CD4-positive, alpha-beta T cell treated with Interleukin-10 for 1 hour (primary cell): ENCODE results near the gene DUS1L.
A peak's percentile ranks its signal among the peaks of the same experiment; 100 is the strongest.
"Not testable (repeated sequence)": the region's sequence is repeated elsewhere in the genome, so short reads cannot be mapped to it uniquely, and the experiment has no call there.

Experiments used
- DNase-seq: peaks from one replicate; pipeline ENCODE4 v3.0.0-alpha.2; 2020

DUS1L gene

DNA sequence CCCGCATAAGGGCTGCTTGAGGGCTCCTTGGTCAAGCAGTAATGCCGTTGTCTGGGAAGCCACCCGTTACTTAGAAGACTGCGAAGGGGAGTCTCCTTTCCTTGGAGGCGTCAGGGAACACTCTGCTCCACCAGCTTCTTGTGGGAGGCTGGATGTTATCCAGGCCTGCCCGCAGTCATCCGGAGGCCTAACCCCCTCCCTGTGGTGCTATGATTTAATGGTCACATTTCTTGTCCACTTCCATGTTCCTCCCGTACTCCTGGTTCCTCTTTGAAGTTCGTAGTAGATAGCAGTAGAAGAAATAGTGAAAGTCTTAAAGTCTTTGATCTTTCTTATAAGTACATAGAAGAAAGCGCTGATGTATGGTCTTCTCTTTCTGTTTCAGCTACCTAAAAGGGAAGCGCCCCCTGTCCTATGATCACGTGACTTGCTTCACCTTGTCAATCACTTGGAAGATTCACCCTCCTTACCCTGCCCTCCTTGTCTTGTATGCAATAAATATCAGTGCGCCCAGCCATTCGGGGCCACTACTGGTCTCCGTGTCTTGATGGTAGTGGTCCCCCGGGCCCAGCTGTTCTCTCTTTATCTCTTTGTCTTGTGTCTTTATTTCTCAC, 26.7 kb downstream of the DUS1L start:
- not testable (repeated sequence) for DNase-seq

DNA sequence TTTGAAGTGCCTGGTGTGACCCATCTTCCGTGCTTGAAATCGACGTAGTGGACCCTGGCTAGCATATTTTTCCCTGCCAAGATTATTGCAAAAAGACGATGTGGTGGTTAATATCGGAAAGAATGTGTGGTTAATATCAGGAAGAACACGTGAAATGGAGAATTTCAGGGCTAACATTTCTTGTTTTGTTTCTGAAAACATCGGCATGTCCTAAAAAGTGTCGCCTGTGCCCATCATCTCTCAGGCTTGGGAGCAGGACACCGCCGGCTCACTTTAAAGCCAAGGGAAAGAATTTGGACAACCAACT, 27.8 kb downstream of the DUS1L start:
- no peak for DNase-seq

DNA sequence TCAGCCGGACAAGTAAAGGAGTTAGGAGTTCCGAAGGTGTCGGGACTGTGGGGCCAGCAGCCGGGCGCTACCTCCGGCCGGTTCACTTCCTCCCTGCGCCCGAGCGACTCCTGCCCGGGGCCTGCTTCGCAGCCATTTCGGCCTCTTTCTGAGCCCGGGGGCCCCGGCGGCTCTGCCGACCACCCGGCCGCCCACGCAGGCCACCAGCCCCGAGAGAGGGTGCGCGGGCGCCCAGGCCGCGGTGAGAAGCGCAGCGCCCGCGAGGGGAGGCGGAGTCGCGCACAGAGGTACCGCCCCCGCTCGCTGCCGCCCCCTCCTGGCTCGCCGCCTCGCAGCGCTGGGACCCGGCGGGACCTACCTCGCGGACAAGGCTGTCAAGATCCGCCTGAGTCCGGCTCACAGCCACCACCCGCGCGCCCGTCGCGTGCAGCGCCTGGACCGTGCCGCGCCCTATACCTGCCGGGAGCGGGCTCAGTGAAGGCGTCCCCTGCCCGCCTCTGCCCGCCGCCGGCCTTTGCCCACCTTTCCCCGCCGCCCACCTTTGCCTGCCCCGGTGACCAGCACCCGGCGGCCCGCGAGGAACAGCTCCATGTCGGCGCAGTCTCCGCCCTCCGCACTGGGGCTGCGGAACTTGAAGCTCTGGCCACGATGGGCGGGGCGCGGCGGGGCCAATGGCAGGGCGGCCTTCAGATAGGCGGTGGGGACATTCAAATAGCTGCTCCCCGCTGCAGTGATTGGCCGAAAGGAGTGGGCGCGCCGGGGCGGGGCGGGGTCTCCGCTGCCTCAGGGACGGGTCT, 28.3 kb downstream of the DUS1L start, which contains the start of gene DCXR:
DCXR (minus strand) TSS at position 606 of the 797 bp plus-strand sequence; CDS start at position 591, 15 bp downstream.
- peak; percentile 96 for DNase-seq

DNA sequence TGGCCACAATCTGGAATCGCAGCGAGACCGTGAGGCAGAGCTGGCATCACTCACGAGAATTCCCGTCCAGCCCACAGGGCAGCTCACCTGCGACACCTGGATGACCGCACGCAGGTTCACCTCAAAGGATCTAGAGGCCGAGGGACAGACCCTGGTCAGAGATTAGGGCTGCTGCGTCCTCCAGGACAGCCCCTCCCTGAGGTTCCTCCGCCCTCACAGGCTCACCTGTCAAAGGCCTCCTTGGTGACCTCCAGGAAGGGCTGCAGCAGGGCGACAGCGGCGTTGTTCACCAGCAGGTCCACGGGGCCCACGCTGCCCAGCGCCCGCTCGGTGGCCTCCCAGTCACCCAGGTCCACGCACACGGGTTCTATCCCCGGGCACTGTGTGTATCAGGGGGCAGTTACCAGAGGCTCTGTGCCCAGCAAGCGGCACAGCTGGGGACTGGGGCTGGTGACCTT, 28.9 kb downstream of the DUS1L start:
- no peak for DNase-seq

DNA sequence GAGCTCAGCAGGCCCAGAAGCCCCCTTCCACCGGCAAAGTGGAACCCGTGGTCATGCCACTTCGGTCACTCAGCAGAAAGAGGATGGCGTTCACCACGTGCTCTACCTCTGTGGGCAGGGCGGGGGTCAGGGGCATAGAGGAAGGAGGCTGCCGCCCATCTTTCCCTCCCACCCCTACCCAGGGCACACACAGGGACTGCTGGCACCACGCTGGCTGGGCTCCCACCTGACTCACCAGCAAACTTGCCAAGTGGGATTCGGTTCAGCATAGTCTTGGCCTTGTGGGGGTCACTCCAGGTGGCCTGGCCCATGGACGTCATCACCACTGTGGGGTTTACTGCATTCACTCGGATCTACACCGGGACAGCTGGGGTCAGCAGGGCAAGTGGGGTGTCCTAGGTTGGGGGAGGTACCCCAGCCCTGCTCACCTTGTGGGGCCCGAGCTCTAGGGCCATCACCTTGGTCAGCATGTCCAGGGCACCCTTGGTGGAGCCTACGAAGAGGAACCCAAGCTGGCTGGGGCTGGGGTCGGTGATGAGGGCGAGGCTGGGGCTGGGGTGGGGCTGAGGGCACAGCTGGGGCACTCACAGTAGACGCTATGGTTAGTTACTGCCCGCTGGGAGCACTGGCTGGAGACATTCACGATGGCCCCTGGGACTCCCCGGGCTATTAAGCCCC, 29.5 kb downstream of the DUS1L start:
- no peak for DNase-seq

DNA sequence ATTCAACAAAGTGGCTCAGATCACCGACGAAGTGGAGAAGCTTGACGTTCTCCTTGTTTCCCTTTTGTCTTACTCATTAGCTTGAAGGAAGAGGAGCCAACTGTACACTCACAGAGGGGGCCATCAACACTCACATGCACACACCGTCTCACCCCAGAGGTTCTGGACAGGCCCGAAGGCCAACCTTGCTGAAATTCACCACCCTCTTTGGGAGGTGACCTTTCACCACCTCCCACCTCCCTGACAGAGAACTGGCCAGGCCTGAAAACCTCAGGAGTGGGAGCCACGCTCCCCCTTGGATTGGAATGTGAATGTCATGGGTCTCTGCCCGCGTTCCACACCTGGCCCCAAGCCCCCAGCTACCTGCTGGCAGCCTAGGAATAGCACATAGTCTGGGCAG, 30.1 kb downstream of the DUS1L start:
- DNase-seq, result no peak

DNA sequence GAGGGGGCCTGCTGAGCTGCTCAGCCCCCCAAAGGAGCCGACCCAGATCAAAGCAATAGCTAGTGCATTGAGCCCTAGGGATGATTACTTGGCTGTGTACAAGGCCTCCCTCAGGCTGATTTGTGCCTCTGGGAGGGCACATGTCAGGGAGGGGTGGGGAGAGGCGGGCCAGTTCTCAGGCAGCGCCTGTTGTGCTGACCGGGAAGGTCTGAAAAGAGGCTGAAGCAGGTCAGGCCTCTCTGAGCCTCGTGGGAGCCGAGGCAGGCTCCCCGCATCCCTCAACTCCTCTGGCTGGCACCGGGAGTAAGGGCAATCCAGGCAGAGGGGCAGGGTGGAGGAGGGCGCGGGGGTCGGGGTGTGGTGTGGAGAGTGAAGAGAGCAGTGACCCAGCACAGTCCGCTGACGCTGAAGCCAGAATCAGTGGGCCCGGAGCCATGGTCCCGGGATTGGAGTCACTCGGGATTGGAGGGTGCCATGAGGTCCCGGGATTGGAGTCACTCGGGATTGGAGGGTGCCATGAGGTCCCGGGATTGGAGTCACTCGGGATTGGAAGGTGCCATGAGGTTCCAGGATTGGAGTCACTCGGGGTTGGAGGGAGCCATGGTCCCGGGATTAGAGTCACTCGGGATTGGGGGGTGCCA, 31.1 kb downstream of the DUS1L start:
- no peak for DNase-seq

DNA sequence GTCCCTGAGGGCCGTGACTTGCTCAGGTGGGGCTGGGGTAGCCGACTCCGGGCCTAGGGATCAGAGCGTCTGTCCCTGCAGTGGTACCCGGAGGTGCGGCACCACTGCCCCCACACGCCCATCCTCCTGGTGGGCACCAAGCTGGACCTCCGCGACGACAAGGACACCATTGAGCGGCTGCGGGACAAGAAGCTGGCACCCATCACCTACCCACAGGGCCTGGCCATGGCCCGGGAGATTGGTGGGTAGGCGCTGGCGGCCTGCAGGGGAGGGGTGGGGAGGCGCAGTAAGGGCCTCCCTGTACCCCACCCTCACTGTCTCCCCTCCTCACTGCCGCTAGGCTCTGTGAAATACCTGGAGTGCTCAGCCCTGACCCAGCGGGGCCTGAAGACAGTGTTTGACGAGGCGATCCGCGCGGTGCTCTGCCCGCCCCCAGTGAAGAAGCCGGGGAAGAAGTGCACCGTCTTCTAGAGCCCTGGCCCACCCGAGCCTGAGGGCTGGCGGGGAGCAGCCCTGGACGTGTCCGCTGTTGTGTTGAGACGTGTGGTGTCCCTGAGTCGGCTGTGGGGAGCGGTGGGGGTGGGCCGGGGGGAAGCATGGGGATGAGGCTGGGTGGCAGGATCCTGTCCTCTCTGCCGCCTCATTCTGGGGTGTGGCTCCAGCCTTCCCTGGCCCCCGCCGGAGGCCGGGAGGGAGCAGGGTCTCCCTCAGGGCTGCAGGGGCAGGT, 32.1 kb downstream of the DUS1L start:
- no peak for DNase-seq

DNA sequence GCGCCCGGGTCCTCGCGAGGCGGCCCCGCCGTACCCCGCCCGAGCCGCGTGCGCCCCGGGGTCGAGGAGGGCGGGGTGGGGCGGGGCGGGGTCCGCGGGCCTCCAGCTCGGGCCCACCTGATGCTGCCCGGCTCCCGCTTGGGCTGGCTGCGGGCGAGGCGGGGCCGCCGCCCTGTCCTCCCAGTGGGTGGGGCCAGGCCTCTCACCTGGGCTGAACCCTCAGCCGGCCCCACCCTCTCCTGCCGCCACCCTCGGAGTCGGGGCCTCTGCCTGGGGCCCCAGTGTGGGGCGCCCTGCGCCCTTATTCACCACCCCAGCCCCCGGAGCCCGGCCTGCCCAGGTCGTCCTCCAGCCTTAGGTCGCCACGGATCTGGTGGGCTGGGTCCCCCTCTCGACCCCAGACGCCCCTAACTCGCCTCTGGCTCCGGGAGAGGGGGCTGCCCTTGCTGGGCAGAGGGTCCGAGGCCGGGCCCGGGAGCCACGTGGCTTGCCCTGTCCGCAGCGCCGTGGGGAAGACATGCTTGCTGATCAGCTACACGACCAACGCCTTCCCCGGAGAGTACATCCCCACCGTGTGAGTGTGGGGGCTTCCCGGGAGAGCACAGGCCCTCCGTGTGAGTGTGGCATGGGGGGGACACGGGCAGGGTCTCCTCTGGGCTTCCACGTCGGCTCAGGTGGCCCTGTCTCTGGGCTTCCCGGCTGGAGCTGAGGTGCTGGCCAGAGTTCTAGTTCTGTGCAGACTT, 33.5 kb downstream of the DUS1L start:
- peak; percentile 48 for DNase-seq

DNA sequence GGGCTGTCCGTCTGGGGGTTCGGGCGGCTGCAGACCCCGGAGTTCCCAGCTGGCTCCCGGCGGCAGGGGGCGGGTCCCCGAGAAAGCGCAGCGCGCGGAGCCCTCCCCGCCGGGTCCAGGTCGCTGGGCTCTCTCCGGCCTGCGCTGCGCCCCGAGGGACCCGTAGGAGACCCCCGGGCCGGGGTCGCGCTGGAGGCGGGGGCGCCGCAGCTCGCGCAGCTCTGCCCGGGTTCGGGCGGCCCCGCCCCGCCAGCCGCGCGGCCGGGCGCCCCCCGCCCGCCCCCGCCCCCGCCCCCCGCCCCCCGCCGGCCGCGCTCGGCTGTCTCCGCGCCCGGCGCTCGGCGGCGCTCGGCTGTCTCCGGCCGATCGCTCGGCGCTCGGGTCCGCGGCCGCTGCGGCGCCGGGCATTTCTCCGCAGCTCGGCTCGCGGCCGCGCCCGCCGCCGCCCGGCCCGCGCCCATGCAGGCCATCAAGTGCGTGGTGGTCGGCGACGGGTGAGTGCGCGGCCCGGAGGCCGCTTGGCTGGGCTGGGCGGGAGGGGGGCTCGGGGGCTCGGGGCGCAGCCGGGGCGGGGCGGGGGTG, 34.2 kb downstream of the DUS1L start, which contains the start of gene RAC3:
RAC3 (plus strand) TSS at position 376 of the 582 bp plus-strand sequence; CDS start at position 460, 84 bp downstream.
- no peak for DNase-seq

DNA sequence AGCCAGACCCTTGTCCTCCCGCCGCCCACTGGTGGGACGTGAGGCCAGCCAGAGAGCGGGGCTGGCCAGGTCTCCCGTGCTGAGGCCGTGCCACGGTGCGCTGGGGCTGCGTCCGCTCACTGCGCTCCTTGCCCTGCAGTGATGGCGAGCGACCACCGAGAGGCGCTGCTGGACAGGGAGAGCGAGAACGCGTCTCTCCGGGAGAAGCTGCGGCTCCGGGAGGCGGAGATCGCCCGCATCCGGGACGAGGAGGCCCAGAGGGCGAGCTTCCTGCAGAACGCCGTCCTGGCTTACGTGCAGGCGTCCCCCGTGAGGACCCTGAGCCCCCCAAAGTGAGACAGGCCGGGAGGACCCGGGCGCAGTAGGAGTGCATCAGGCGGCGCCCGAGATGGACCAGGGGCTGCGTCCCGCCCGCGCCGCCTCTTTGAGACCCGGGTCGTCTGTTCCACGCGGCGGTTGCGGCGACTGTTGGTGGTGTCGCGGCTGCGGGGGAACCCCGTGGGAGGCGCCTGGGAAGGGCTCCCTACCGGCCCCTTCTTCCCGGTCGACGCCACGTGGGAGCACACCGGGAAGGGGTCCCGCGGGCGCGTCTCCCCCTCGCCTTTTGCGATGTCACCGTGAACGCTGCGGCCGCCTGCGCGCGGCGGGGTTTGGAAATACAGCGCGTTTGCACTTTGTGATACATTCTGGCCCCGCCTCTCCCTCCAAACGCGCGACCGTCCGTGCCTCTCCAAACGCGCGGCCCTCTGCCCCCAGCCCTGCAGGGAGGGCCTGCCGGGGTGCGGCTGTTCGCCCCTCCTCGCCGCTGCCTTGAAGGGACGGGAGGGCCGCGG, 34.9 kb downstream of the DUS1L start:
- peak; percentile 86 for DNase-seq

DNA sequence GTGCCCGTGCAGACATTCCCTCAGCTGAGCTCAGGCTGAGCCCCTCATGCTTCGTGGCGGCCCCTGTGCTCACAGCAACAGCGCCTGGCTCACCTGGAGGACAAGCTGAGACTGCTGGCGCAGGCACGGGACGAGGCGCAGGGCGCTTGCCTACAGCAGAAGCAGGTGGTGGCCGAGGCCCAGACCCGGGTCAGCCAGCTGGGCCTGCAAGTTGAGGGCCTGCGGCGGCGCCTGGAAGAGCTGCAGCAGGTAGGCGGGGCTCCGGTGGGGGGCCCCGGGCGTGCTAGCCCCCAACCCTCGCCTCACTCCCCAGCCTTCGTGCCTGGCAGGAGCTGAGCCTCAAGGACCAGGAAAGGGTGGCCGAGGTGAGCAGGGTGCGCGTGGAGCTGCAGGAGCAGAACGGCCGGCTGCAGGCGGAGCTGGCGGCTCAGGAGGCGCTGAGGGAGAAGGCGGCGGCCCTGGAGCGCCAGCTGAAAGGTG, 35.6 kb downstream of the DUS1L start:
- DNase-seq, result no peak

DNA sequence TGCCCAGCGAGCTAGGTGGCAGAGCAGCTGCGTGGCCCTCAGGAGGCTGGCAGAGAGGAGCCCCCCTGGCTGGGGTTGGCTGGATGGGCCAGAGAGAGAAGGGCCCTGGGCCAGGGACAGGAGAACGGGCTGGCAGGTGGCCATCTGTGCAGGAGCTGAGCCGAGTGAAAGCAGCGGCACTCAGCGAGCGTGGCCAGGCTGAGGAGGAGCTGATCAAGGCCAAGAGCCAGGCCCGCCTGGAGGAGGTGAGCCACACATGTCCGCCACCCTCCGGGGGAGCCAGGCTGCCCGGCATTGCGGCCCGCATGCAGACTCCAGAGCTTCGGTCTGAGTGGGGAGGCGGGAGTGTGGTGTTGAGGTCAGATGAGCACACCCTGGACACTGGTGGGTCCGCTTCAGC, 36.2 kb downstream of the DUS1L start:
- DNase-seq, result no peak

DNA sequence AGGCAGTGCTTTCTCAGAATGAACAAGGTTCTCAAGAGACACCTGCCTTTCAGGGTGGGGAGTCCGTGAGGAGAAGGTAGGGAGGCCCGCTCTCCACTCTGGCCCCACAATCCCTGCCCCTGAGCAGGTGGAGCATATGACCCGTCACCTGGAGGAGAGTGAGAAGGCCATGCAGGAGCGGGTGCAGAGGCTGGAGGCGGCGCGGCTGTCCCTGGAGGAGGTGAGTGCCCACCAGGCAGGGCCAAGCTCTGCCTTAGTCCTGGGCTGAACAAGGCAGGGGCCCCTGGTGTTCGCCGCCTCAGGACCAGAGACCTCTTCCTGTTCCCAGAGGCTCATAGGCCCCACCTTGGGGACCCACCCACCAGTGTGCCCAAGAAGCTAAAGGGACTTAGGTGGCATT, 36.6 kb downstream of the DUS1L start:
- DNase-seq, result no peak

DNA sequence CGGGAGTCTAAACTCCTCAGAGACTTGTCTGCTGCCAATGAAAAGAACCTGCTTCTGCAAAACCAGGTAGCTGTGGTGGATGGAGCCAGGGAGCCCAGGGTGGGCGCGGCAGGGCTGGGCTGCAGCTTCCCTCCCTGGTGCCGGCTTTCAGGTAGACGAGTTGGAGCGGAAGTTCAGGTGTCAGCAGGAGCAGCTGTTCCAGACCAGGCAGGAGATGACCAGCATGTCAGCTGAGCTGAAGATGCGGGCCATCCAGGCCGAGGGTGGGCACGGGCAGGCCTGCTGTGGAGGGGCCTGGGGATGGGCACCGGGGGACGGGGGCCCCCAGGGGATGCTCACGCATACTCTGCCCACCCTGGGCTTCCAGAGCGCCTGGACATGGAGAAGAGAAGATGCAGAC, 37.4 kb downstream of the DUS1L start:
- DNase-seq, result no peak

DNA sequence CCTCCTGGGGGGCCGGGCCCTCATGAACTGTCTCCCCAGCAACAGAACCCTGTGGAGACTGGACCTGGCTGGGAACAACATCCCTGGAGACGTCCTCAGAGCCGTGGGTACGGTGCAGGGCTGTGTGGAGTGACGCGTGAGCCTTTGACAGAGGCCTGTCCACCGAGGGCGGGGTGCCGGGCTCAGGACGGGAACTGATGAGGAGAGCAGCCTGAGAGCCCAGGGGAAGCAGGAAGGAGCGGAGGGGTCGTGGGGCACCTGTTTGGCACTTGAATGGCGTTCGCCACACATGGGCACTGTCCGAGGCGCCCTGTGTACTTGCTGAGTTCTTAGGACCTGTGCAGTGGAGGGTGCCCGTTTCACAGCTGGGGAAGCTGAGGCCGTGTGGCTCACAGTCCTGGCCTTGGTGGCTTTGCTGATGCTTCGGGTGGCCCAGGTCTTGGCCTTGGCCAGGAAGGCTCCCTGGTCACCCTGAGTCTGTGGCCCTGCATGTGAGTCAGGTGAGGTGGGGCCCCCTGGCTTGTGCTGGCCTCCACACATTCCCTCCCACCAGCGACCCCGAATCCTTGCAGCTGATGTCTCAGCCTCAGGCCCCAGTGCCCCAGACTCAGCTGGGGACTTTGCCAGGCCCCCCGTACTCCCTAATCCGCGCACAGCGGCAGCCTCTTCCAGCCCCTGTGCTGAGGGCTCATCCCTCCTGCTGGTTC, 40.0 kb downstream of the DUS1L start:
- no peak for DNase-seq

DNA sequence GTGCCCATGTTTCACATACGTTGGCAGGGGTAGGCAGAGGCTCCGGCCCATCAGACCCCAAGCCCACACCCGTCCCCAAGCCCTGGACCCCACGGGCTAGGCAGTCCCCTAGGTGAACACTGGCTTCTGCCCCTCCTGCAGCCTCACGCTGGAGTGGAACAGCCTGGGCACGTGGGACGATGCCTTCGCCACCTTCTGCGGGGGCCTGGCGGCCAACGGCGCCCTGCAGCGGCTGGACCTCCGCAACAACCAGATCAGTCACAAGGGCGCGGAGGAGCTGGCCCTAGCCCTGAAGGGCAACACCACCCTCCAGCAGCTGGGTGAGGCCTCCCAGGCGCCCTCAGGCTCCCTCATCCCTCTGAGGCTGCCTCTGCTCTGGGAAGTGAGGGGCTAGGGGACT, 40.7 kb downstream of the DUS1L start:
- no peak for DNase-seq

DNA sequence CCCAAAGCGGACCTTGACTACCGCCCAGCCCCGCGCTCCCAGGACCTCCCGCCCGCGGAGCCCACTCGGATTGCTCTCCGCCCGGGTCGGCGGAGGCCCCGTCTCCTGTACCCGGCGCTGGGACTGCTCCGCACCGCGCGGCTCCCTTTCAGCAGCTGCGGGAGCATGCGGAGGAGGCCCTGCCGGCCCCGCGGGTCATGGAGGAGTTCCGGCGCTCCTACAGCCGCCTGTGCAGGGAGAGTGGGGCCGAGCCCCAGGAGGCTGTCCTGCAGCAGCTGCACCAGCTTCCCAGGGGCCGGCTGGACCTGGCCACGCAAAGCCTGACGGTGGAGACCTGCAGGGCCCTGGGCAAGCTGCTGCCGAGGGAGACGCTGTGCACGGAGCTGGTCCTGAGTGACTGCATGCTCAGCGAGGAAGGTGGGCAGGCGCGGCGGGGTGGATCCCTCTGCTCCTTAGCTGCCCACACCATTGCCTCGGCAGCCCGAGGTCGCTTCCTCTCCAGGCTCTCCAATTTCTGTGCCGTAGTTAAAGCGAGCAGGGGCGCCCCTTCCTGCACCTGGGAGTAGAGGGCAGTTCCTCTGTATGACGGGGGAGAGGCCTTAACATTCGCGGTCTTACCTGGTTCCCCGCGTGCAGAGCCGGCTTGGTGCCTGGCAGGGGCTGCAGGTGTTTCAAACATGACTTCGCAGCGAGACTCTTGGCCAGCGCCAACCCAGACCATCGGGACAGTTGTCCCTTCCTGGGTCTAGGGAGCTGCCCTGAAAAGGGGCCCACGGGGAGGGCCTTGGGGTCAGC, 42.0 kb downstream of the DUS1L start:
- no peak for DNase-seq

DNA sequence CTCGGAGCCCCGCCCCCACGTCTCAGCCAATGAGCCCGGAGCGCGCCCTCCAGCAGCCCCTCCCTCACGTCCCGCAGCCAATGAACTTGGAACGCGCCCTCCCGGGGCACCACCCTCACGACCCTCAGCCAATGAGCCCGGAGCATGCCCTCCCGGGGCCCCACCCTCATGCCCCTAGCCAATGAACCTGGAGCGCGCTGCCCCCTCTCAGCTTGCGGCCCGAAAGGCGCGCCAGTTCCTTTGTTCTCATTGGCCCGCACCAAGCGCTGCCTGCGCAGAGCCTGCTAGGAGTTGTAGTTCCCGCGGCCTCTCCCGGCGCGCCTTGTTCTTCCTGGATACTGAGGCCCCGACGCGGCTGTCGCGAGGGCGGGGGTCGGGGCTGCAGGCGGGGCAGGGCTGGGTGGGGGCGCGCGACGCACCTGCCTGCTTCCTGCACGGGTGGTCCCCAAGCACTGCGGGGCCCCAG, 42.6 kb downstream of the DUS1L start, which contains the start of gene LRRC45:
LRRC45 (plus strand) TSS at position 325 of the 466 bp plus-strand sequence. CDS start 339 bp downstream, outside the sequence.
- DNase-seq, result peak; percentile 100
